Endothelial cell of umbilical vein (primary cell): ENCODE results near the gene PNKP. TPM values are rescaled to one million over a fixed set of nuclear protein-coding genes. Genes with fewer than 3 reads are reported as not detected.
A peak's percentile ranks its signal among the peaks of the same experiment; 100 is the strongest.

ENCODE experiments used
- BruUV-seq: library from RNA; stranded (reverse); fragments of 400-500 nt; replicated peaks from 2 replicates; lab custom pipeline; 2021; lab: Mats Ljungman, UMichigan
- CTCF ChIA-PET: fragments of 300-600, 350-600 bp; sonication (Branson Sonifier 250); formaldehyde crosslinking; loops from one replicate; lab custom pipeline; 2021; ENCODE audit warnings: antibody characterized with exemption, inconsistent platforms; lab: Charles Lee
- POLR2A ChIA-PET: fragments of 300-600, 350-600 bp; sonication (Branson Sonifier 250); formaldehyde crosslinking; loops from one replicate; lab custom pipeline; 2021; ENCODE audit warnings: antibody characterized with exemption, inconsistent platforms; lab: Charles Lee
- DNase-seq: peaks from one replicate; pipeline ENCODE4 v3.0.0-alpha.2; 2011; ENCODE audit warnings: low read depth, low spot score
- FAIRE-seq: peaks from 2 replicates; lab custom pipeline; 2011; peaks lifted over from hg19 to GRCh38; lab: Jason Lieb, UNC
- H2AFZ ChIP-seq: 2 replicates; pipeline ENCODE4 v1.6.0; 2012; ENCODE audit warnings: low read depth, low read length, control low read depth, inconsistent platforms
- H3K27ac ChIP-seq: 2 replicates; pipeline ENCODE4 v1.5.1; 2011; ENCODE audit warnings: low read depth, mild to moderate bottlenecking, control low read depth, low read length, moderate library complexity; ENCODE audit not compliant: insufficient read depth
- H3K27me3 ChIP-seq, 2 experiments: 2 replicates each; pipeline versions ENCODE4 v1.6.0 to v1.6.1; 2011; ENCODE audit warnings: low read length in 2 of 2, mixed read lengths in 1 of 2; ENCODE audit not compliant: control insufficient read depth in 2 of 2, insufficient read depth in 2 of 2
- H3K36me3 ChIP-seq, 2 experiments: 2 replicates in 1 of 2; 3 replicates in 1 of 2; pipeline ENCODE4 v1.5.1; 2011; ENCODE audit warnings: low read length in 2 of 2, mild to moderate bottlenecking in 1 of 2, moderate library complexity in 1 of 2; ENCODE audit not compliant: control insufficient read depth in 2 of 2, insufficient read depth in 2 of 2; ENCODE audit errors: extremely low read depth in 1 of 2
- H3K4me1 ChIP-seq: 3 replicates; pipeline ENCODE4 v1.5.1; 2011; ENCODE audit warnings: mild to moderate bottlenecking, low read length; ENCODE audit not compliant: control insufficient read depth, insufficient read depth; ENCODE audit errors: extremely low read depth
- H3K4me2 ChIP-seq: 2 replicates; pipeline ENCODE4 v1.6.1; 2011; ENCODE audit warnings: low read length, control low read depth, mixed read lengths; ENCODE audit not compliant: insufficient read depth
- H3K4me3 ChIP-seq, 3 experiments: fragments of 200-600 bp in 1 of 3; sonication (generic), shearing (Covaris generic) in 1 of 3; replicated peaks in 1 of 3; 2 replicates each; pipeline ENCODE4 v1.5.1; 2011 to 2016; ENCODE audit warnings: control low read depth in 3 of 3, low read length in 3 of 3, mild to moderate bottlenecking in 2 of 3, inconsistent platforms in 1 of 3, low read depth in 1 of 3, moderate library complexity in 1 of 3; ENCODE audit not compliant: insufficient read depth in 1 of 3
- H3K79me2 ChIP-seq: 2 replicates; pipeline ENCODE4 v1.6.0; 2012; ENCODE audit warnings: low read length, inconsistent platforms; ENCODE audit not compliant: control insufficient read depth, insufficient read depth
- H3K9ac ChIP-seq: replicated peaks from 2 replicates; pipeline ENCODE3; 2011; ENCODE audit warnings: low read length, control low read depth; ENCODE audit not compliant: insufficient read depth; ENCODE audit errors: extremely low read depth
- H3K9me1 ChIP-seq: replicated peaks from 3 replicates; pipeline ENCODE4 v1.6.0; 2011; ENCODE audit warnings: mild to moderate bottlenecking, low read length; ENCODE audit not compliant: control insufficient read depth, insufficient read depth; ENCODE audit errors: extremely low read depth
- H3K9me3 ChIP-seq: replicated peaks from 2 replicates; pipeline ENCODE4 v1.5.1; 2012; ENCODE audit warnings: low read length, inconsistent platforms; ENCODE audit not compliant: control insufficient read depth, insufficient read depth
- H4K20me1 ChIP-seq: replicated peaks from 2 replicates; pipeline ENCODE3; 2011; ENCODE audit warnings: mild to moderate bottlenecking, low read length; ENCODE audit not compliant: control insufficient read depth, insufficient read depth; ENCODE audit errors: extremely low read depth
- CTCF ChIP-seq, 2 donors: IDR thresholded peaks; 1 replicate in 1 of 2; 2 replicates in 1 of 2; pipeline ENCODE4 v1.5.1; 2011; ENCODE audit warnings: low read length in 2 of 2, mild to moderate bottlenecking in 2 of 2, moderate library complexity in 2 of 2, control low read depth in 1 of 2, inconsistent platforms in 1 of 2, low read depth in 1 of 2; ENCODE audit not compliant: insufficient read depth in 1 of 2; ENCODE audit errors: extremely low read depth in 1 of 2
- EZH2 ChIP-seq: IDR thresholded peaks from 2 replicates; pipeline ENCODE4 v1.6.1; 2012; ENCODE audit warnings: borderline replicate concordance, low read depth, mild to moderate bottlenecking, moderate library complexity, low read length, inconsistent platforms; ENCODE audit not compliant: severe bottlenecking
- FOS ChIP-seq: IDR thresholded peaks from 2 replicates; pipeline ENCODE4 v1.6.1; 2011; ENCODE audit warnings: mild to moderate bottlenecking, low read length, moderate library complexity, borderline replicate concordance; ENCODE audit not compliant: insufficient read depth
- GATA2 ChIP-seq: IDR thresholded peaks from 2 replicates; pipeline ENCODE4 v1.7.0; 2011; ENCODE audit warnings: low read depth, mild to moderate bottlenecking, moderate library complexity, mixed read lengths, low read length; ENCODE audit not compliant: insufficient read length, insufficient read depth
- JUN ChIP-seq: IDR thresholded peaks from 2 replicates; pipeline ENCODE4 v1.6.1; 2011; ENCODE audit warnings: borderline replicate concordance, low read depth; ENCODE audit not compliant: insufficient read length, insufficient read depth
- MAX ChIP-seq: IDR thresholded peaks from 2 replicates; pipeline ENCODE4 v1.6.1; 2011; ENCODE audit not compliant: insufficient read depth, insufficient read length
- MYC ChIP-seq: IDR thresholded peaks from one replicate; pipeline ENCODE4 v1.6.1; 2011; ENCODE audit warnings: mild to moderate bottlenecking, low read depth, low read length
- POLR2A ChIP-seq: IDR thresholded peaks from 2 replicates; pipeline ENCODE4 v1.6.1; 2012; ENCODE audit warnings: low read depth, mild to moderate bottlenecking, control low read depth, low read length
- POLR2AphosphoS5 ChIP-seq: IDR thresholded peaks from 2 replicates; pipeline ENCODE4 v1.6.1; 2012; ENCODE audit warnings: low read depth, mild to moderate bottlenecking, control low read depth, low read length, moderate library complexity; ENCODE audit not compliant: insufficient read depth
- dilution Hi-C: fragments of 300-500 bp; cut with MboI; formaldehyde crosslinking; loops from one replicate; pipeline ENCODE4 v1.15.0; 2019; ENCODE audit warnings: low sequenced_read_pairs; ENCODE audit not compliant: extremely low pct_ligation_motif_present
- intact Hi-C: fragments of 100-400 bp; cut with micrococcal nuclease; formaldehyde crosslinking; loops from one replicate; pipeline ENCODE4 v1.10.0; 2022
- polyA plus RNA-seq, 4 experiments: library from polyadenylated mRNA; depleted of rRNA in 3 of 4; stranded (reverse) in 3 of 4; unstranded in 1 of 4; fragments of >200 nt; gene quantifications; 2 replicates each; pipeline versions ENCODE4 v1.2.1 to v1.2.3, GENCODE V29; 2011 to 2012; ENCODE audit warnings: missing spikeins in 1 of 4
- total RNA-seq: library from RNA; stranded (reverse); gene quantifications from 2 replicates; pipeline ENCODE4 v1.2.3, GENCODE V29; 2021

PNKP gene
- total and polyA plus RNA-seq, 2 donors (not counting 3 experiments of a cell fraction or from before 2014, with no cell fraction given): 39.4 to 112 TPM

- DNase-seq (no peak), FAIRE-seq (no peak)
- no peaks in the 10 kb centered on the region for H4K20me1 ChIP-seq
- peaks cover 18% of the 10 kb centered on the region for H3K79me2 ChIP-seq
- TF ChIP-seq EZH2: no peak
- no peak for TF ChIP-seq POLR2AphosphoS5
- dilution Hi-C loops (no loop called here), intact Hi-C loops (loop anchor here (5.0 kb wide), 1 partner anchor 423 kb away; the partner anchor contains the start of genes ALDH16A1 and PIH1D1)
- no peak overlapping the region for H2AFZ ChIP-seq
- no peak overlapping the region for H3K27ac ChIP-seq
- H3K36me3 ChIP-seq: peaks cover 0 to 11% of the 10 kb centered on the region in 2 experiments
- no TSS peak for BruUV-seq
- H3K4me2 ChIP-seq: peak overlapping the region; percentile 81
- peak overlapping the region; percentile 91 for H3K9ac ChIP-seq
- no peaks in the 10 kb centered on the region for H3K27me3 ChIP-seq
- peak overlapping the region in 2 of 3 experiments; percentile 70 to 81 for H3K4me3 ChIP-seq
- H3K9me1 ChIP-seq: no peaks in the 10 kb centered on the region
- ChIA-PET CTCF (no interaction called here), POLR2A (no interaction called here)
- no peaks in the 10 kb centered on the region for H3K9me3 ChIP-seq
- peaks cover 16% of the 10 kb centered on the region for H3K4me1 ChIP-seq
Observed at GRCh38 chr19:49875177-49875576, 7.8 kb upstream of the PNKP start.

GRCh38 chr19:49874503-49875157 is 7.3 kb upstream of the PNKP start:
- POLR2A ChIA-PET: no interaction called here
- BruUV-seq: no TSS peak

More at GRCh38 chr19:49874503-49875157, 7.3 kb upstream of the PNKP start:
- no peak for FAIRE-seq
- no peaks in the 10 kb centered on the region for H3K9me3 ChIP-seq
- H3K9ac ChIP-seq: no peak overlapping the region
- H3K9me1 ChIP-seq: no peaks in the 10 kb centered on the region
- H3K27me3 ChIP-seq: no peaks in the 10 kb centered on the region
- no peak for TF ChIP-seq EZH2
- TF ChIP-seq FOS: no peak
- no peak for TF ChIP-seq JUN
- TF ChIP-seq CTCF (IDR thresholded peaks at IDR 0.05; ENCODE audit: extremely low read depth in 1 of 2, insufficient read depth in 1 of 2, low read depth in 1 of 2, low read length in 2 of 2): no peak
- TF ChIP-seq POLR2A: no peak
- TF ChIP-seq GATA2: no peak
- TF ChIP-seq POLR2AphosphoS5: no peak
- no peak for TF ChIP-seq MAX
- no peak for TF ChIP-seq MYC
- H4K20me1 ChIP-seq: no peaks in the 10 kb centered on the region
- CTCF ChIA-PET: no interaction called here
- no peak overlapping the region for H2AFZ ChIP-seq
- H3K4me1 ChIP-seq: peaks cover 19% of the 10 kb centered on the region
- no peak overlapping the region for H3K4me2 ChIP-seq
- no peak overlapping the region for H3K4me3 ChIP-seq
- no peak for DNase-seq
- intact Hi-C loops: loop anchor here (5.0 kb wide), 1 partner anchor 422 kb away; the partner anchor contains the start of genes ALDH16A1 and PIH1D1
- no peak overlapping the region for H3K27ac ChIP-seq
- peaks cover 18% of the 10 kb centered on the region for H3K79me2 ChIP-seq
- dilution Hi-C loops: no loop called here
- H3K36me3 ChIP-seq: peaks cover 0 to 9% of the 10 kb centered on the region in 2 experiments
